NCI-H2227 (cell line): ENCODE results near the gene LRRC59.
A peak's percentile ranks its signal among the peaks of the same experiment; 100 is the strongest.

Experiments
- DNase-seq: peaks from one replicate; lab custom pipeline; 2025; ENCODE audit not compliant: unreplicated experiment; lab: John Stamatoyannopoulos, UW

The LRRC59 gene

DNA sequence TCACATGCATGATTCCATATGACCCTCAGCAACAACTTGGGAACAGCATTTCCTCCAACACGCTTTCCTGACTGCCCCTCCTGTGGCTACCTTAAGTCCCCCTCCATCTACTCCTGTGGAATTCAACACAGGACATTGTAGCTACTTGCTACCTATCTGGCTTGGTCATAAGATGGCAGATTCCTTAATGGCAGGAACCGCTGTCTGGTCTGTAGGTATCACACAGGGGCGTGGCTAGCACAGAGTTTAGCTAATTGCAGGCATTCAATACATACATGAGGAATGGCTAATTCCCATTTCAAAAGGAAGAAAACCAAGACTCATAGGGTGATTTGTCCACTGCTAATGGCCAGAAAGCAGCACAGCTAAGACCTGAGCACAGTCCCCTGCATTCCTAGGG lies 8.6 kb downstream of the LRRC59 start:
- DNase-seq: no peak

DNA sequence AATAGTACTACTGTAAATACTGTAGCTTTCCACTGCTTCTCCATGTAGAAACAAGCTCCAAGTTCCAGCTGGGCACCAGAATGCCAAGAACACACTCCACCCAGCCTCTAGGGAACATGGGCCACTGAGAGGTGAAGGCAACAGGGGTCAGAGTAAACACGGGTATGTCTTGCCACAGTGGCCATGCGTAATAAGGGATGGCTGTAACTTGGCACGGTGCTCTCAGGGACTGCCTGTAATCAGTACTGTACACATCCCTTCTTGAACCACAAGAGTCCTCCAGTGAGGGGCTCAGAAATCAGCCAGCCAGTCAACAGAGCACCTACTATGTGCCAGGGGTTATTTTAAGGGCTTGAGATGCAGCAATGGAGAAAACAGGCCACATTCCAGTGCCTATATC lies 10.8 kb downstream of the LRRC59 start:
- DNase-seq: no peak

- DNase-seq: no peak
Measured at GRCh38 chr17:50382931-50383330, 14.4 kb downstream of the LRRC59 start.

GRCh38 chr17:50381920-50382319 lies 15.4 kb downstream of the LRRC59 start:
- DNase-seq: no peak

- no peak for DNase-seq
Measured at GRCh38 chr17:50381260-50381815, 16.0 kb downstream of the LRRC59 start.

DNA sequence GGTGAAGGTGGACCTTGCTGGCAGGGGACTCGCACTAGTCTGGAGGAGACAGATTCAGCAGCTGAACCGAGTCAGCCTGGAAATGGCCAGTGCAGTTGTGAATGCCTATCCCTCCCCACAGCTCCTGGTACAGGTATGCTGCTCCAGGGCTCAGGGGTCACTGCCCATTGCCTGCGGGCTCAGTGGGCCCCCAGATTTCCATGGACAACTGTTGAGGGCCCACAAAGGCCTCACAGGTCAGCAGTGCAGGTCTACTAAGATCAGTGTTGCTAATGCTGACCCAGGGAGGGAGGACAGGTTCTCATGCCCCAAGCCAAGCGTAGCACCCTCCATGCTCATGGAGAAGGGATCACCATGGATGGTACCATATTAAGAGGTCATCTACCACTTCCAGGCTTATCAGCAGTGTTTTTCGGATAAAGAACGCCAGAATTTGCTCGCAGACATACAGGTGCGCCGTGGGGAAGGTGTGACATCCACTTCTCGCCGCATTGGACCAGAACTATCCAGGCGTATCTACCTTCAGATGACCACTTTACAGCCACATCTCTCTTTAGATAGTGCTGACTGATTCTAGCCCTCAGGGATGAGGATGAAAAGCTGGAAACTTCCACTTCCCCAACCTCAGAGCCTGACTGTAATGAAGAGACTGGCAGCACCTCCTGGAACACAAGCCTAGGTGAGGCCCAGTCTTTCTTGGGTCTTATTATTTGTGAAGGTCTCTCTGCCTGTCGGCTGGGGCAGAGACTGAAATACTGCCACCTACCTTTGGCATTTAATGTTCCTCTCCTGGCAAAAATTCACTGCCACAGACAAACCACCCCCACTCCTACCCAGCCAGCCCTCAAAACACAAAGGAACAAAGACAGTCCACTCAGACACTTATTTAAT lies 16.7 kb downstream of the LRRC59 start:
- DNase-seq: no peak

- no peak for DNase-seq
Measured at GRCh38 chr17:50379351-50380132, 17.8 kb downstream of the LRRC59 start.

DNA sequence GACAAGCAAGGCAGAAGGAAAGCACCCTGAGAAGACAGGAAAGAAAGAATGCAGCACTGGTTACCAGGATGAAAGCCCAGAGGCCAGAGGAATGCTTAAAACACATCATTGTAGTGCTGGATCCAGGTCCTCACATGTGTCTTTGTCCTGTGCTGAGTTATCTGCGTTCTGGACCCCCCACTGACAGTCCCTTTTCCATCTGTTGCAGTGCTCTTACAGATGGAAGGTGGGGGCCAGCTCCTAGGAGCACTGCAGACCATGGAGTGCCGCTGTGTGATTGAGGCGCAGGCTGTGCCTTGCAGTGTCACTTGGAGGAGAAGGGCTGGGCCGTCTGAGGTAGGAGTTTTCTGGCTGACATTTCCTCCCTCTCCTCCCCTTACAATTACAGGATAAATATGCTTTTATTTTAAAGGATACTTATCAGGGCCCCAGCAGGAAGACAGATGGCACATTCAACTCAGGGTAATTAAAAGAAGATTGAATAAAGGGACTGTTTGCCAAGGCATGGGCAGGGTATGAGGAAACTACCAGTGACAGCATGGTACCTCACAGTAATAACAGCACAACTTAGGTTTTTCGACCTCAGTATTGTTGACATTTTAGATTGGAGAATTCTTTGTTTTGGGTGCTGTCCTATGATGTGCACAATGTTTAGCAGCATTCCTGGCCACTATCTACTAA lies 21.3 kb downstream of the LRRC59 start:
- DNase-seq: peak; percentile 27

- DNase-seq: no peak
Measured at GRCh38 chr17:50373705-50374104, 23.6 kb downstream of the LRRC59 start.

DNA sequence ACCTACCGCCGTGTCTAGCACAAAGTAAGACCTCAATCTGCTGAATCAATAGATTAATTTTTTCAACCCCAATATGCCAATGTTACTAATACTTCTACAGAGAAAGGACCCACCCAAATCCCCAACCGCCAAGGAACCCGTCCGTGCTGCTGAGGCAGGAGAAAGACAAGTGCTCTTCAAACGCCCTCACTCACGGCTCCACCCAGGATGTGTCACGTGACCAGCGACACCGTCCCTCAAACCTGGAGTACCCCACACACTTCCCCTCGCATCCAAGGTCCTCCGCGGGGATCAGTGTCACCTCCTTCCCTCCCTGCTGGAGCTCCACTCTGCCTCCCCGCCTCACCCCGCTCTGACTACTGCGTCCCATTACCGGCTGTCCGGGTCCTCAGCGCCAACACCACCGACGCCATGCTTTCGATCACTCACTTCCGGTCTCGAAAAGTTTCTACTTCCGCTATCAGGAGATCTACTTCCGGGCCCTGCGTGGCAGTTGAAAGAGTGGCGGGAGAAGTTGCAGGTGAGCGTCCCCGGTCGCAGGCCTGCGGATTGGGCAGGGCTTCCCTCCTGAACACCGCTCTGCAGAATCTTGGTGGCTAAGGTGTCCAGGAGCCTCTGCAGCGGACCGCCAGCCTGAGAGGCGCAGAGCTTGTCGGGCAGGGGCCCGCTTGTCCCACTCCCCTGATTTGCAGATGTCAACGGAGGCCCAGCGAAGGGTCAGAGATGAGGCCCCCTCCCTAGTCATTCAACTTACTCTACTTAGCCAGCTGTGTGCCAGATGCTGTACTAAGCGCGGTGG lies 24.4 kb downstream of the LRRC59 start, which contains the start of the genes EME1 and MRPL27:
EME1 (plus strand) TSS at position 472 of the 799 bp plus-strand sequence. CDS start 1,980 bp downstream, outside the sequence.
MRPL27 (minus strand) TSS at position 427 of the 799 bp plus-strand sequence; CDS start at position 413, 14 bp downstream.
- DNase-seq: peak; percentile 93

- DNase-seq: no peak
Measured at GRCh38 chr17:50372222-50372757, 25.0 kb downstream of the LRRC59 start.

DNA sequence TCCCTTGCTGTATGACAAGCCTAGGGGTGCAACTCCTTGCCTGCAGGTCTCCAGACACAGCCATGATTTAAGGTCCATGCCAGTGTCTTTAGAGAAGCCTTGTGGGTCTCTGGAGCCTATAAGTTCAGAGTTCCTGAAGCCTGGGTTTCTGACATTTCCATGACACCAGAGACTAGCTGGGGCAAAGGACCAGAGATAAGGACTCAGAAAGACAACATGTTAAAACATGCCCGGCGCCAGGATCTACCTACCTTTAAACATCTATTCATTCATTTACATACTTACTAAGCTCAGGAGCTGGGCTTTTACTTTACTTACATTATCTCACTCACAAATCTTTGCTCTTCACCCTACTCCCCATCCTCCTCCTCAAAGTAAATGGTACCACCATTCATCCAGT lies 25.8 kb downstream of the LRRC59 start:
- no peak for DNase-seq

- DNase-seq: no peak
Measured at GRCh38 chr17:50370052-50370451, 27.3 kb downstream of the LRRC59 start.

- no peak for DNase-seq
Measured at GRCh38 chr17:50367401-50367800, 29.9 kb downstream of the LRRC59 start.

DNA sequence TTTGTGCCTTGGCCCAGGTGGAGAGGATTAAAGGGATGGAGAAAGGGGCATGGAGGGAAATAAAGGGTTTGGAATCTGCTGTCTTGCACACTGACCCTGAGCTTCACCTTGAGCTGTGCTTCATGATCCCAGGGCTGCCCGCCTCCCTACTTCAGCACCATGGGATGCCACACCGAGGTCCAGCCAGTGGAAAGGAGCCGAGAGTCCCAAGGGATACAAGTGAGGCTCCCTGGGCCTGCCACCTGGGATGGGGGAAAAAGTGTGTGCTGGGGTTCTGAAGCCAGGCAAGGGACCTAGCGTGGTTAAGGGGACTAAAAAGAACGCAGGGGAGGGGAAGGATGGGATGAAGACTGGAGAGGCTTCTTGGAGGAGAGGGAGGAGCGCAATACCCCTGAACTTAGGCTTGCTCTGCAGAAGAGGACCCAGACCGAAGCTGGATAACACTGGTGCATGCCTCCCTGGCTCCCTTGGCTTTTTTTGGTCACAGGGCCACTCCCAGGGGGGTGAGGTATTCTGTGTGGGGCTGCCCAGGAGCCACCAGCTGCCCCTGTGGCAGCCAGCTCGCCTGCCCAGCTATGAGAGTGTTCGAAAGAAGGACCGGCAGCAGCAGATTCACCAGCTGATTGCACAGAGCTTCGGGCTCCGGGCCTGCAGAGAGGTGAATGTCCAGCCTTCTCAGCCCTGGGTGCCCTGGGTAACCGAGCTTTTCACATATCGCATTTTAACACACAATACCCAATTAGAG lies 31.5 kb downstream of the LRRC59 start:
- no peak for DNase-seq

DNA sequence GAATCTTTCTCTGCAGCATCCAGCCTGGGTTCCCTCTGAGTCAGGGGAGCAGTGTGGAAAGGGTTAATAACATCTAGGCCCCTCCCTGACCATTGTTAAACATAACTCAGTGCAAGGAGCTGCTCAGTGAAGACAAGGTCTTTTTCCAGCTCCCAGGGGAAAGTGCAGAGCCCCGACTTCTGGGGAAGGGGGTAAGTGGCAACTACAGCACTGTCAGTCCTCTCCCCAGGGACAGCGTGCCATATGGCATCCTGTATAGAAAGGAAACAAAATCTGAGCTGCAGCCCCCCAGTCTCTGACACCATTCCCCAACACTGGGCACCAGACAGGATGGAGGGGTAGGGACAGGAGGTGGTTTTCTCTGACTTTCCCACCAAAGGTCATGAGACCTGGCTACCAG lies 32.2 kb downstream of the LRRC59 start:
- no peak for DNase-seq

DNA sequence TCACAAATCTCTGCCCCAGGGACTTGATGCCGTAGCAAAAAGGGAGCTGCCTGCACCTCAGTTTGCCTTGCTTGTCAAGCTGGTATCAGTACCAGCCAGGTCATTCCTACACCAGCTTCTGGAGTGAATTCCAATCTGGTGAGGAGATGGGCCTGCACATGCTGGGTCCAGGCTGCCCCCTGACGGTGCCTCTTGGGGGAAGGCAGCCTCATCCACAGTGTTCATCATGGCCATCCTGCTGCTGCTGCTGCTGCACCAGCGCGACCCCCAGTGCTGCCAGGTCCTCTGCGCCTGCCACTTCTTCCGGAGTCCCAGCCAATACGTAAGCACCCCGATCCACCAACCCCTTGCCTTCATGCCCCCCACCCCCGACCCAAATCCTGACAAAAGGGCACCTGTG lies 32.6 kb downstream of the LRRC59 start:
- no peak for DNase-seq

DNA sequence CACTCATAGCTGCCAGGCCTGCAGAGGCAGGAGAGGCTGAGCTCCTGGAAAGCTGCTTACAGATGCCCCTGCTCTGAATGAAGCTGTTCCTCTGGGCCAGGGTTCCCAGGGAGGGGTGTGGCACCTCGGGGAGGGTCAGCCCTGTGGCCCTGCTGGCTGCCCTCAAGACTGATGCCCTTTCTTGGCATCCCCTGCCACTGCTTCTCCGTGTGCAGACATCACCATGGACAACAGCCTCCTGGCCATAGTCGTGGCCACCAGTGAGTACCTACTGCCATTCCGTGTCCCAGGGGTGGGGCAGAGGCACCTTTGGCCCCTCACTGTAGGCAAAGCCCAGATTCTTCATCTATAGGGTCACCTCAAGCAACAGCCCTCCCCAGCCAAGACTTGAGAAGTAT lies 33.3 kb downstream of the LRRC59 start:
- DNase-seq: no peak
